HCEC 1CT (cell line): ENCODE results near the gene TBC1D22A.

Source experiments
- DNase-seq: peaks from one replicate; pipeline ENCODE4 v3.0.0-alpha.2; 2017

Gene TBC1D22A

GRCh38 chr22:46937185-46937584 lies 174.7 kb downstream of the TBC1D22A start:
- no peak for DNase-seq

GRCh38 chr22:46937939-46938338 lies 175.5 kb downstream of the TBC1D22A start:
- DNase-seq = no peak

GRCh38 chr22:46941968-46942798 lies 179.7 kb downstream of the TBC1D22A start:
- DNase-seq = no peak

GRCh38 chr22:46942799-46943785 lies 180.6 kb downstream of the TBC1D22A start:
- DNase-seq = no peak

- no peak for DNase-seq
Measured at GRCh38 chr22:46945481-46945880, 183.0 kb downstream of the TBC1D22A start.

- DNase-seq = no peak
Measured at GRCh38 chr22:46946383-46946962, 184.0 kb downstream of the TBC1D22A start.

GRCh38 chr22:46947516-46948257 lies 185.2 kb downstream of the TBC1D22A start:
- DNase-seq = no peak

GRCh38 chr22:46948411-46949144 lies 186.1 kb downstream of the TBC1D22A start:
- no peak for DNase-seq

- no peak for DNase-seq
Measured at GRCh38 chr22:46951350-46951749, 188.9 kb downstream of the TBC1D22A start.

- no peak for DNase-seq
Measured at GRCh38 chr22:46951973-46952372, 189.5 kb downstream of the TBC1D22A start.

GRCh38 chr22:46953968-46954765 lies 191.7 kb downstream of the TBC1D22A start:
- DNase-seq = no peak

GRCh38 chr22:46954781-46955180 lies 192.3 kb downstream of the TBC1D22A start:
- DNase-seq = no peak

GRCh38 chr22:46956498-46957215 lies 194.2 kb downstream of the TBC1D22A start:
- no peak for DNase-seq

- DNase-seq = no peak
Measured at GRCh38 chr22:46957521-46957920, 195.1 kb downstream of the TBC1D22A start.

GRCh38 chr22:46958191-46958590 lies 195.7 kb downstream of the TBC1D22A start:
- no peak for DNase-seq

- no peak for DNase-seq
Measured at GRCh38 chr22:46958658-46959057, 196.2 kb downstream of the TBC1D22A start.

GRCh38 chr22:46959369-46959768 lies 196.9 kb downstream of the TBC1D22A start:
- DNase-seq = no peak

- DNase-seq = no peak
Measured at GRCh38 chr22:46961591-46962295, 199.3 kb downstream of the TBC1D22A start.

- no peak for DNase-seq
Measured at GRCh38 chr22:46962406-46962805, 200.0 kb downstream of the TBC1D22A start.
